Measurements from ENCODE around the gene SLC2A11.

DNA sequence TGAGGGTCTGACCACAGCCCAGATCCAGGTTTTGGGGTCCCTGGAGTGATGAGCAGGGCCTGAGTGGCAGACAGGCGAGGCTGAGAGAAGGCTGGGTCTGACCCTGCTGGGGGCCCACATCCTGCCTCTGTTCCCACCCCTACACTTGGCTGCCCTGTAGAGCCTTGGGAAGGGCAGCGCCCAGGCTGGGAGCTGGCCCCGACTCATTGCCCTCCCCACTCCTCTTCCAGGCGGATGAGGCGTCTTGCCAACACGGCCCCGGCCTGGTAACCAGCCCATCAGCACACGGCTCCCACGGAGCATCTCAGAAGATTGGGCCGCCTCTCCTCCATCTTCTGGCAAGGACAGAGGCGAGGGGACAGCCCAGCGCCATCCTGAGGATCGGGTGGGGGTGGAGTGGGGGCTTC is 23.8 kb upstream of the SLC2A11 start:
- TF ChIP-seq SUZ12 (IDR thresholded peaks at IDR 0.05; ENCODE audit: extremely low read depth, insufficient read depth, insufficient read length) (no peak), YY1 (IDR thresholded peaks at IDR 0.05; ENCODE audit: insufficient read depth, insufficient read length) (no peak), ZNF274 (IDR thresholded peaks at IDR 0.05; ENCODE audit: low read depth, low read length) (no peak)
